Epithelial cell of esophagus (primary cell): ENCODE data around the gene TRAPPC2L.

Experiments
- DNase-seq: peaks from one replicate; pipeline ENCODE4 v3.0.0; 2010; ENCODE audit warnings: low read depth
- H3K4me3 ChIP-seq: 2 replicates; pipeline ENCODE4 v1.5.1; 2011; ENCODE audit warnings: mild to moderate bottlenecking, low read length, control low read depth
- CTCF ChIP-seq: IDR thresholded peaks from 2 replicates; pipeline ENCODE4 v1.5.1; 2011; ENCODE audit warnings: low read depth, mild to moderate bottlenecking, low read length, control low read depth, inconsistent platforms; ENCODE audit not compliant: insufficient read depth; ENCODE audit errors: missing control alignments

TRAPPC2L gene

GRCh38 chr16:88839745-88840599 lies 17.0 kb upstream of the TRAPPC2L start:
- H3K4me3 ChIP-seq = no peak overlapping the region
- no peak for TF ChIP-seq CTCF
- no peak for DNase-seq

GRCh38 chr16:88840600-88841215 lies 16.2 kb upstream of the TRAPPC2L start:
- no peak overlapping the region for H3K4me3 ChIP-seq
- no peak for DNase-seq
- TF ChIP-seq CTCF = no peak

- no peak for TF ChIP-seq CTCF
- DNase-seq = no peak
- H3K4me3 ChIP-seq = no peak overlapping the region
Observed at GRCh38 chr16:88841521-88842307, 15.2 kb upstream of the TRAPPC2L start.

GRCh38 chr16:88842308-88842756 lies 14.6 kb upstream of the TRAPPC2L start:
- no peak for TF ChIP-seq CTCF
- DNase-seq = no peak
- no peak overlapping the region for H3K4me3 ChIP-seq

- H3K4me3 ChIP-seq = no peak overlapping the region
- TF ChIP-seq CTCF = no peak
- DNase-seq = no peak
Observed at GRCh38 chr16:88842806-88843205, 14.1 kb upstream of the TRAPPC2L start.

- no peak for TF ChIP-seq CTCF
- H3K4me3 ChIP-seq = no peak overlapping the region
- no peak for DNase-seq
Observed at GRCh38 chr16:88843256-88843655, 13.7 kb upstream of the TRAPPC2L start.
